ENCODE results near the gene SLC66A1.

The SLC66A1 gene

DNA sequence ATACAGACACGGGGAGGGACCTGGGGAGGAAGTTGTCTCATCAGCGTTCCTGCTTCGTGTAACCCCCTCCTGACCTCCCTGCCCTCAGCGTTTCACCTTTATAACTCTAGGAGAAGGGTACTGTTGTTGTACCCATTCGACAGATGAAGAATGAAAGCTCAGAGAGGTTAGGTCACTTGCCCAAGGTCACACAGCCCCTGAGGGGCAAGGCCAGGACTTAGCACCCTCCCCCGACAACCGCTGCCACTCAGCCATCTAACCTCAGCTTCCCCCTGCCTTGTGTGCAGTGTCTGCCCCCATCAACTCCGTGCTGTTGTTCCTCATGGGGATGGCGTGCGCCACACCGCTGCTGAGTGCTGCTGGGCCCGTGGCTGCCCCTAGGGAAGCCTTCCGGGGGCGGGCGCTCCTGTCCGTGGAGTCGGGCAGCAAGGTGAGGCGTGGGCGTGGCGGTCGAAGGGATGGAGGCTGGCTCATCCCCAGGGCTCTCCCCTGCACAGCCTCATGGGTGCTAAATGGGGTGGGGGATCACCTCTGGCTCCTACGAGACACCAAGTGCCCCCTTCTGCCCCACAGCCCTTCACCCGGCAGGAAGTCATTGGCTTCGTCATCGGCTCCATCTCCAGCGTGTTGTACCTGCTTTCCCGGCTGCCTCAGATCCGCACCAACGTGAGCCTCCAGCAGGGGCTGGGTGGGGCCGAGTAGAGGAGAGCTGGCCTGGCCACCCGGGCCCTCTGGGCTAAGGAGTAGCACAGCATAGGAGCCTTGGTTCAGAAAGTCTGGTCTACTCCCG is 14.0 kb downstream of the SLC66A1 start:
- DNase-seq: no peak

DNA sequence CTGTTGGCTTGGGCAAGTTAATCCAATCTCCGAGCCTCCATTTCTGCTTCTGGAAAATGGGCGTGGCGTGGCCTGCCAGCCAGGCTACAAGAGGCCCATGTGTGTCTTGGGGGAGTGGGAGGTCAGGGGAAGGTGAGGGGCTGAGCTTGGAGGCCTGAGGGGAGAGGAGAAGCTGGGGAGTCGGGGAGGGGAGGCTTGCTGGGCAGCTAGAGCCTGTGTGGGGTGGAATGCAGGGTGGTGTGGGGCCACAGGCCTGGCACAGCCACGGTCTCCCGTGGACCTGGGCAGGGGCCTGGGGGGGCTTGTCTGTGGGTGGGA is 14.6 kb downstream of the SLC66A1 start:
- DNase-seq: no peak

DNA sequence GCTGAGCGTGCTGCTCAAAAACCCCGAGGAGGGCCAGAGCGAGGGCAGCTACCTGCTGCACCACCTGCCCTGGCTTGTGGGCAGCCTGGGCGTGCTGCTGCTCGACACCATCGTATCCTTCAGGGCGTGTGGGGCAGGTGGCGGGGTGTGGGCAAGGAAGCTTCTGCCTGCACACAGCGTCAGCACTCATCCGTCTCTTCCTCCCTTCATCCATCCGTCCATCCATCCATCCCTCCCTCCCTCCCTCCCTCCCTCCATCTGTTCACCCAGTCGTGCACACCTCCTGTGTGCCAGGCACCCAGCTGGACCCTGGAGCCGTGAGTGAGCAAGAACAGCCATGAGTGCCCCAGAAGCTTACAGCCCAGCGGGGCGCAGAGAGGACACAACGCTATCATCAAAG is 15.2 kb downstream of the SLC66A1 start:
- no peak for DNase-seq

DNA sequence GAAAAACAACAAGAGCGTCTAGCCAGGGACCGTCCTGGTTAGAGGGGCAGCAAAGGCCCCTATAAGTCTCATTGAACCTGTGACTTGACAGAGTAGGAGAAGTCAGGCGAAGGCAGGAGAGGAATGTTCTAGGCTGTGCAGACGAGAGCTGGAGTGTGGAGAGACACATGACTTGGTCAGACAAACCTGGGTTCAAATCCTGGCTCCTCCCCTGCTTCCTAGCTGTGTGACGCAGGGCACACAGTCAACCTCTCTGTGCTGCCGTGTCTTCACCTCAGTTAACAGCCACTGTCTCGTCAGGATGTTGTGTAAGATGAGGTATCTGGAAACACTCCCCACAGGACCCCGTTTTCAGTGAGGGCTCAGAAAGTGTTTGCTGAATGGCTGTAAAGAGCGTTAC is 15.6 kb downstream of the SLC66A1 start:
- DNase-seq: no peak

DNA sequence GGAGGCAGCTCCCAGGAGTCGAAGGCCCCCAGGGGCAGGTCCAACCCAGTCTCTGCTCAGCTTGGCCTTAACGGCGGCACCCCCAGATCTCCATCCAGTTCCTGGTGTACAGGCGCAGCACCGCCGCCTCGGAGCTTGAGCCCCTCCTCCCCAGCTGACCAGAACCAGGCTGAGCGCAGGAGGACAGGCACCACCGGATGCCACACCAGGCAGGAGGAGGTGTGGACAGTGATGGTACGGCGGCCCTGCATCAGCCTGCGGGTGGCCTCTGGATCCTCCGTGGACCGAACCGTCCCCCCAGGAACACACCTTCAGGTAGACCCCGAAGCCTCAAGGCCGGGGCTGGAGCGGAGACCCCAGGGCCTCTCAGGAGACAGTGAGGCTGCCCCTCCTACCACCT is 16.4 kb downstream of the SLC66A1 start:
- no peak for DNase-seq

DNA sequence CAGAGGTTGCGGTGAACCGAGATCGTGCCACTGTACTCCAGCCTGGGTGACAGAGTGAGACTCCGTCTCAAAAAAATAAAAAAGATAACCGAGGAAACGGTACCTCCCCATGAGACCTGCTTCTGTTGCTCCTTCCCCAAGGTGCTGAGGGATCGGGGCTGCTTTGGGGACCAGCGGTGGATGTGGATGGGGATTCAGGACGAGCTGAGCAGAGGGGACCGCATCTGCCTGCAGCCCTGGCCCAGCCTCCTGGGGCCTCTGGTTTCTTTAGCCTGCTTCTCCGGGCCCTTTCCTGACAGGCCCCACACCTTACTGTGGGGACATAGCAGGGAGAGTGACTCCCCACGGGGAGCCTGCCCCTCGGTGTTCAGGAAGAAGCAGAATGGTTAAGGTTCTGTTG is 17.1 kb downstream of the SLC66A1 start:
- DNase-seq: no peak

DNA sequence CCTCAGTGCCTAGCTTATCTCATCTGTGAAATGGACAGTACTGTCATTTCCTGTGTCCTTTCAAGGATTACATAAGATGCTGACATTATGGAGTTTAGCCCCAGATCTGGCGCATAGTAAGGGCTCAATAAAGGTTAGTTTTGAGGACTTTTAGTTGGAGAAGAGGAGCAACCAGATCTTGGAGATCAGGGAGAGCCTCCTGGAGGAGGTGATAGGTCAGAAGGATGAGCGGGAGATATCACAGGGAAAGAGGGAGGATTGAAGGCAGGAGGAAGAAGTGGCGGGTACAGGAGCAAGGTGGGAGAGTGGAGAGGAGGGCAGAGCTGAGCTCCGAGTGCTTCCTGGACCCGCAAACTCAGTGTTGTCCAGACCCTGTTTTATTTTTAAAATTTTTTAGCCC is 17.5 kb downstream of the SLC66A1 start:
- no peak for DNase-seq

DNA sequence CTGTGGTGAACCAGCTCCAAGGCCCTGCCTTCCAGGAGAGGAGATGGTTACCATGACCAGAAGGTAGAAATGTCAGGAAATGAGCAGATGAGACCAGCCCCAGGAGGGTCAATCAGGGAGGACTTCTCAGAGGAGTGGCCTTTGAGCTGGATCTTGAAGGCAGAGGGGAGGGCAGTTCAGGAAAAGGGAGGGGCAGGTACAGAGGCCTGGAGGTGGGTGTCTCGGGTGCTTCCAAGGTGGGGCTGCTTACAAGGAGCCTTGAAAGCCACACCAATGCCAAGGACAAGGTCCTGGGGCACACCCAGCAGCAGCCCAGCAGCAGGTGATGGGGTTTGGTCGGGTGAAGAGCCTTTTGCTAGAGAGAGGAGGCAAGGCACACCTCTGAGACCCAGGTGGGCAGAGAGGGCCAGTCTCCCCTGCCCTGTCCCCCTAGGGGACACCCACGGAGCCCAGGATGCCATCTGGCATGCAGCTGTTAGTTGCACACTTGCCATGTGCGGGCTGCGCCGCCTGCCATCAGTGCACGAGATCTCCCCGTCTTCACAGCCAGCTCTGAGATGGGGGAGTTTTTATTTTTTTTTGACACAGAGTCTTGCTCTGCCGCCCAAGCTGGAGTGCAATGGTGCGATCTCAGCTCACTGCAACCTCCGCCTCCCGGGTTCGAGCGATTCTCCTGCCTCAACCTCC is 18.5 kb downstream of the SLC66A1 start:
- DNase-seq: no peak

DNA sequence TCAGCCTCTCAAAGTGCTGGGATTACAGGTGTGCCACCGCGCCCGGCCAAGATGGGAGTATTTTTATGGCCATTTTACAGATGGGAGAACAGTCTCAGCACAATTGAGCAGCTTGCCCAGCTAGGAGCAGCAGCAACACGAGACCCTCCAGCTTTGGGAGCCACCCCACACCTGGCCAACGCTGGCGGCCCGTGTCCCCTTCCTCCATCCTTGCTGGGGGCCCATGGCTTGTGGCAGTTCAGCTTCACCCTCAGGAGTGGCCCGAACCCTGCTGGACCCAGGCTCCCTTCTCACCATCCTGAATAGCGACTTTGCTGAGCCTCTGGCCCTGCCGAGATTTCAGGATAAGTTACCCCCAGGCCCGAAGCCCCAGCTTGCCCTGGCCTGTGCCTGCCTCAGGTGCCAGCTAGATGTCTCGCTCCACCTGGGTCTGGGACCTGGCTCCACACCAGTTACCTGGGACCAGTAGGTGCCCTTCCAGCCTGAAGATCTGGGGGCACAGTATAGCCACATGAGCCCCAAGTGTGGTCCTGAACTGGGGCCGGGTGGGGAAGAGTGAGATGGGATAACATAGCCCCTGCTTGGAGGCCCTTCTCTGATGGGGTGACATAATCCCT is 19.2 kb downstream of the SLC66A1 start:
- no peak for DNase-seq

DNA sequence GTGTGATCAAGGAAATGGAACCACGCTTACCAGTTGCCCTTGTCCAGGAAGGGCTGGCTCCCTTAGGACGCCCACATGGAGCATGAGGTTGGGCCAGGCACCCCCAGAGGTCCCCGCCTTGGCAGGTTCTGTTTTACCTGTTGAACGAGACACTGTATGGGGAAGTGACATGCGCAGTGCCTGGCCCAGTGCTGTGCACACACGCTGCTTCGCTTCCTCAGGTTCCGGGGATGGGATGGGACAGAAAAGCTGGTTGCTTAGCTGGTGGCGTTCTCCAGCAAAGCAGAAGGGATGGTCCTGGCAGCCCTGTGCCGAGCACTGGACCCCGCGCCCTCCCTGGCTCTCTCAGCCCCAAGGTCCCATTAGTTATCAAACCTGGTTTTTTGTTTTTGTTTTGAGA is 20.7 kb downstream of the SLC66A1 start:
- no peak for DNase-seq

DNA sequence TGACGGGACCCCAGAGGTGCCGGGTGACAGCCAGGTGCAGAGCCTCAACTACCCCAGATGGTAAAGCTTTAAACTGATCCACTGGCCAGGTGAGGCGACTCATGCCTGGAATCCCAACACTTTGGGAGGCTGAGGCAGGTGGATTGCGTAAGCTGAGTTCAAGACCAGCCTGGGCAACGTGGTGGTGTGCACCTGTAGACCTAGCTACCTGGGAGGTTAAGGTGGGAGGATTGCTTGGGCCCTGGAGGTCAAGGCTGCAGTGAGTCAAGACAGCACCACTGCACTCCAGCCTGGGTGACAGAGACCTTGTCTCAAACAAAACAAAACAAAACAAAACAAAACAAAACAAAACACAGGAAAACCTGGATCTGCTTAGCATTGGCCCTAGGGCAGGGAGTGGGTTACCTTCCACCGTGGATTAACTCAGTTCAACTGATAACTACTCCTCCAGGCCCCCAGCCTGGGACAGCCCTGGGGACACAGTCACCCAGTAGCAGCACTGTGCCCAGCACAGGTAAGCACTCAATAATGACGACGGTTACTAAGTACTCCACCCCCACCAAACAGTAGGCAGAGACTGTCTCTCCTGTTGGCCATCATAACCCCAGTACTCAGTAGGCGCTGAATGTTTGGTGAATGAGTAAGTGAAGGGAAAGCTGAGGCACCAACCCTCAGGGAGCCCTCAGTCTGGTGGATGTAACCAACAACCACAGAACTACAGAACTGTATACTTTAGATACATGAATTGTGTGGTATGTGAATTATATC is 21.6 kb downstream of the SLC66A1 start:
- DNase-seq: no peak

DNA sequence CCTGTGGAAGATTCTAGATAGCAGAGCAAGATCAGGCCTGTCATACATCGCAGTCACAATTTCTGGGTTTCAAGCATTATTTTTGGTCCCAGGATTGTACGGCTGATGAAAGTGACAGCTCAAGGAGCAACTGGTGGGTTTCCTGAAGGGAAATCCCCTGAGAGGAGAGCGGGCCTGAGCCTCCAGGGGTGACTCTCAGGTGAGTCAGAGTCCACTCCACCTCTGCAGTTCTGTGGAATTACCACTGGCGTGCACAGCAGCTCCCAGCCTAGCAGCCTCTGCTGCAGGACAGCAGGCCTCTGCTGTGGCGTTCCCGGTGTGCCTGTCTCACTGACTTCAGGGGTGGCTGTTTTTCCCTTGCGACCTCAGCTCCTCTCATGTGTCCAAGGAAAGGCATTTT is 24.4 kb downstream of the SLC66A1 start:
- peak; percentile 67 to 79 for DNase-seq

DNA sequence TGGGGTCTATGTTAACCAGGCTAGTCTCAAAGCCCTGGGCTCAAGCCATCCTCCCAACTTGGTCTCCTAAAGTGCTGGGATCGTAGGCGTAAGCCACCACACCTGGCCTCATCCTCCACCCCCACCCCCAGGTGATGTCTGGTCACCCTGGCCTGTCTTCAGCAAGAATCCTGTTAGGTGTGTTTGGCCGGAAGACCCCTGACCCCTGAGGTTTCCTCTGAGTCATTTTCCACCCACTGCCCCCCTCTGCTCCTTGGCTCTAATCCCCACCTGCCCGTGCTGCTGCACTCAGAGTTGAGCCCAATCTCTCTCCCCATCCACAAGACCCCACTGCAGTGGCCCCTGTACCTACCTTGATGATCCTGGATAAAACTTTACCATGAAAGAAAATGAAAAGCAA is 25.2 kb downstream of the SLC66A1 start:
- DNase-seq: no peak

DNA sequence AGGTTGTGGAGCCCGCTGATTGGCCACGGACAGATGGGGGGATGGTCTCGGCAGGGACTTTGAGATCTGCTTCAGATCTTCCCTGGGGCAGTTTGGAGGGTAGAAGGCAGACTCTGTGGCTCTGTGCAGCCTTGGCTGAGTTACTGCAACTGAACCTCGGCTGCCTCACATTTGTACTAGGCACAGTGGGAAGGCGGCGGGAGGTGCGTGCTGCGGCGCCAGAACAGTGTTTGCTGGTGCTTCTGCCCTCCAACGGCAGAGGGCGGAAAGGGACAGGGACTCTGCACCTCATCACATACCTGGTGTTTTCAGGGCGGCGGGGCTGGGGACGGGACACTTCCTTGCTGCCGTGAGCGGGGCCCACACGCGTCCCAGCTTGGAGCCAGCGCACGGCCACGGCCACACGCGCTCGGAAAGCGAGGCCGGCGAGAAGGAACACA is 26.2 kb downstream of the SLC66A1 start:
- no peak for DNase-seq

DNA sequence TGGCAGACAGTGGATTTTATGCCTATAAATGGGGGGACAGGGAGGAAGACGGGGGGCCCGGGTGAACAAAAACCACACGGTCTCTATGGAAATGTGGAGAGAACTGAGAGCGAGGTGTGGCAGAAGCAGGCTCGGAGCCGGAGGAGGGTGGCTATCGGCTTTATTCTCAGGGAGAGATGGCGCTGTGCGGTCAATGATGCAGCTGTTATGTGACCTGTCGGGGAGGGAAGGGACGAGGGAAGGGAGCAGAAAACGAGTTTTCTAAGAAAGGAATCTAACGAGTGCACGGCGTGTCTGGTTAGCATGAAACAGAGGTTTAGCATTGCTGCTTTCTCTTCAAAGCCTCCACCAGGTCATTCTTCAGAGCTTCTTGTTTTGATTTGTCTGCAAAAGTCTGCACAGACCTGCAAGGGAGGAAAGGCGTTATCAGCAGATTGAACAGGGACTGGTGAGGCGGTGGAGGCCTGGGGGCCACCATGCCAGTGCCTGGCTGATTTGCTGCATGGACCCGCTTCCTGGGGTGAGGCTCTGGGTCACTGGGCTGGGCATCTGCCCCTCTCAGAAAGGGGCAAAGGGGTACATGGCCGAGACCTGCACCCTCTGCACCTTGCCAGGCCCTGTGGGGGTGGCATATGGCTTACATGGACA is 27.2 kb downstream of the SLC66A1 start:
- no peak for DNase-seq

DNA sequence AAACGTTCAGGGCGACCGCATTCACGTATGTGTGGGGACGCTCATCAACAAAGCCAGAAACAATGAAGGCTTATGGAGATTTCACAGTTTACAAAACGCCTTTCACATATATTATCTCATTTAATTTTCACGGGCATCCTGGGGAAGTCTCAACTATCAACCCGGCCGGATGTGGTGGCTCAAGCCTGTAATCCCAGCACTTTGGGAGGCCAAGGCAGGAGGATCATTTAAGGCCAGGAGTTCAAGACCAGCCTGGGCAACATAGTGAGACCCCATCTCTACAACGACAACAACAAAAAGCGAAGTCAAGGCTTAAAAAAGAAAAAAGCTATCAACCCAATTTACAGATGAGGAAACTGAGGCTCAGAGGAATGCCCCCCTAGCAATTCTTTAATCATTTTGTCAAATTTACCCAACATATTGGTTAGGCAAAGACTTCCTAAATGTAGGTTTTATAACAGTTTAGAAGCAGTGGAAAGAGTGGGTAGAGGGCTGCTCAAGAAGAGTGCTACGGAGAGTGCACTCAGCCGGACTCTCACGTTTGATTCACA is 28.3 kb downstream of the SLC66A1 start:
- DNase-seq: no peak

DNA sequence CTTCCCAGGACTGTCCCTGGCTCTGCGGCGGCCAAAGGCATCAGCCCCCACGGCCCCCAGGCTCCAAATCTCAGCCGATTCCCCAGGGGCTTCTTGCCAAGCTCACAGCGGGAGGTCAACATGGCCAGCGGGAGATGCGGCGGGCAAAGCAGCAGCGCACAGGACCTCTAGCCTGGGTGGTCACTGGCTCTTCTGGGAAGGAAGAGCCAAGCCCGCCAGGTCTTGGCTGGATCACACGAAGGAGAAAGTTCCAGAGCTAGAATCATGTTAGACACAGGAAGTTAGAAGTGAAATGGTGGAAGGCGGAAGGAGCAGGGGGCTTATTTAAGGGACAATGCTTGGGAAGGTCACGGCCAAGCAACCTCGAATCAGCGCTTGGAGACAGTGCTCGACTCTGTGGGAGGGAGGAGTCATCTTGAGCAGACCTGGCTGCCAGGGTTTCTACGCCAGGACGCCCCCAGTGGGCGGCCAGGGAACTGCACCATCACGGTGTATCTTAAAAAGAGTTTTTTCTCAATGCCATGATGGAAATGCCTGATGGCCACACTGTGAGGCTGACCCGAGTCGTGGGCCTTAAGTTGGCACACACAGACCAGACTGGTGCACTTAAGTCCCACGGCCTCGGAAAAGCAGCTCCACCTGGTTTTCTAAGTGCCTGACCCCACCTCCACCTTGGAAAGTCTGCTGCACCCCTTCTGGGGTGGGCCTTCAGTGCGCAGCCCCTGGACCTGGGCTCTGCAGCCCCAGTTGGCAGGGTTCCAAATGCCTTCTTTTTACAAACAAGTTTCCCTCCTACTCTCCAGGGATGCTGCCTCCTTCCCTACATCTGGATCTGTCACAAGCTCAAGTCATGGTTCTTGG is 29.3 kb downstream of the SLC66A1 start:
- DNase-seq: peak; percentile 85 to 88

DNA sequence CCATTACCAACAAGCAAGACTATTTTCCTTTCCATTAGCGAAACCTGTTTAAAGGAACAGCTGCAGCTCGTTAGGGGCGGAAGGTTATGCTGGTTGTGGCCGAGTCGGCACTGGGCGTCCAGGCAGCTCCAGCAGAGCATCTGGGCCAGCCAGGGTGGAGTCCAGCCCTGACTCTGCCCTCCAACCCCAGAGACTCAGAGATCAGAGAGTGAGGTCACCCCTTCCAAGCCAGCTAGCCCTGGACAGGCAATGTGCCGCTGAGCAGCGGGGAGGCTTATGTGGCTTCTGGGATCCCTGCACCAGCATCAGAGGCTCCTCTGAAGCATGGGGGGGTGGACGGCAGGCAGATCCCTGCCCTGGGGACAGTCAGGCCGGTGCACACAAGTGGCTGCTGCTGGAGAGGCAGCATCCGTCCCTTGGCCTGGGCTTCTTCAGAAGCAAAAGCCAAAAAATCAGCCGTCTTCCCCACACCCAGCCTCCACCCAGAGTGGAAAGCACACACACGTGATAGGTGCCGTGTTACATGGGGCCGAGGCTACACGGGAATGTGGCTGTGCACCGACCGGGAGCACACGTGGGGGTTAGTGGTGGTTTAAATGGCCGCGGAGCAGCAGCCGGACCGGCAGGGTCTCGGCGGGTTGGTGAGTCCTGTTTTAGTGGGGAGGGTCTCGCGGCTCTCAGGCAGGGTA is 30.1 kb downstream of the SLC66A1 start:
- no peak for DNase-seq

DNA sequence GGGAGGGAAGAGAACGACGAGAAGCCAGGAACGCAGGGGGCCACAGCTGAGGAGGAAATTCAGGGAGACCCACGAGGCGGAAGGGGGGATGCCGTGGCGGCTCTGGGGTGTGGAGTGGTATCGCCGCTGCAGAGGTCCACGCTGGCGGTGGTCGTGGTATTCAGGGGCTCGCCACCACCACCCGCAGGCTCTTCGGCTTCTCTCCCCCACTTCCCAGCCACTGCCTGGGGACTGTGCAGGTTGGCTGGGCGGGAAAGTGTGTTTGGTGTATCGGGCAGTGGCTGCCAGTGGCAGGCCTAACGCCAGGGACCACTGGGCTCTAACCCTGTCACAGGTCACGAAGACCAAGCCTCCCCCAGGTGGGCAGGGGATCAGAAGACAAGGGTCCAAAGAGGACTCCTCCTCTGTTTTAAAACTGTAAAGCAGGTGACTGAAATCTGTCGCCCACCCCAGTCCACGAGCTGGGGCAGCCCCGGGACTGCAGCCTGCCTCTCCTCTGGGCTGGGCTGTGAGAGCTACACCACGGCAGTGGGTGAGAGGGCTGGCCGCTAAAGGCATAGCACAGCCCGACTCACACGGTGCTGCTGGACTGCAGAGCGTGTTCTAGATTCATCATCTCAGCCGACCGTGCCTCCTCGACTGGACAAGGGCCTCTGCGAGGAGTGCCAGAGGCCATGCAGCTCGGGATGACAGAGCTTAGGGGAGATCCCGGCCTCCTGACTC is 30.9 kb downstream of the SLC66A1 start:
- DNase-seq: no peak

DNA sequence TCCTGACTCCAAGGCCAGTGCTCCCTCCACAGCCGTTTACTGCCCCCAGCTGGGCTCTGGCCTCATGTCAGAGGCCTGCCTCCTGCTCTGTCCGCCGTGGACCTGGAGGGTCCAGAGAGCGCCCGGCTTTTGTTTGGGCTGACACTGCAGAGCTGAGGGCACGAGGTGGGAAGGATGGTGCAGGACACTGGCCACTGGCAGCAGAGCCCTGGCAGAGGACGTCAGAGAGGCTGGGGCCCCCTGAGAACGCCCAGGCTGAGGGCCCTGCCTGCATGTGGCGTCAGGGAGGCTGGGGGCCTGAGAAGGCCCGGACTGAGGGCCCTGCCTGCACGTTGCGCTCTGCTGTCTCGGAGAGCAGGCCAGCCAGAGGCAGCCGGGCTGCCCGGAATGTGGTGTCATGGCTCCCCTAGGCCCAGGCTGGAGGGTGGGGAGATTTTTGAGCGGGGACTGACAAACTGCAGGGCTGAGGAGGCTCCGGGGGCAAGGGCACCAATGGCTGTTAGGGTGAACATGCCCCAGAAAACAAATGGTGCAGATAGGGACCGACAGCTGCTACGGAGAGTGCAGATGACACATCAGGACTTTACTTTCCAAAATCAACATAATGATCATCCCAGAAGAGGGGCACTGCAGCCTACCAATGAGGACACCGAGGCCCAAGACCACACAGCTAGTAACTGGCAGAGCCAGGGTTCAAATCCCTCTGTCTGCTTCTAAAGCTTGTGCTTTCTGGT is 31.7 kb downstream of the SLC66A1 start:
- no peak for DNase-seq
